ENCODE data around the gene RUNX1. TPM values are rescaled to one million over a fixed set of nuclear protein-coding genes. Genes with fewer than 3 reads are reported as not detected.

Gene RUNX1
- polyA plus RNA-seq, 1 donor from 2014 or later, result 9.2 TPM

- H3K36me3 Mint-ChIP-seq, result peaks cover 5% of the 10 kb centered on the region
- H3K27me3 Mint-ChIP-seq, result no peaks in the 10 kb centered on the region
- no peak overlapping the region for H3K4me3 Mint-ChIP-seq
- H3K9me3 Mint-ChIP-seq, result no peaks in the 10 kb centered on the region
- H3K4me1 Mint-ChIP-seq, result peaks cover 15 to 29% (median 24%) of the 10 kb centered on the region in 3 donors
- no peak overlapping the region for H3K27ac Mint-ChIP-seq
Measured at GRCh38 chr21:34944015-34944755, 104.9 kb downstream of the RUNX1 start.

- no peak overlapping the region for H3K27ac Mint-ChIP-seq
- H3K9me3 Mint-ChIP-seq, result no peaks in the 10 kb centered on the region
- peaks cover 18 to 30% (median 29%) of the 10 kb centered on the region in 3 donors for H3K4me1 Mint-ChIP-seq
- H3K36me3 Mint-ChIP-seq, result peaks cover 5% of the 10 kb centered on the region
- H3K4me3 Mint-ChIP-seq, result no peak overlapping the region
- H3K27me3 Mint-ChIP-seq, result no peaks in the 10 kb centered on the region
Measured at GRCh38 chr21:34942911-34943310, 106.2 kb downstream of the RUNX1 start.

GRCh38 chr21:34941162-34941561, 107.9 kb downstream of the RUNX1 start:
- peaks cover 5% of the 10 kb centered on the region for H3K36me3 Mint-ChIP-seq
- H3K4me1 Mint-ChIP-seq, result peaks cover 18 to 31% (median 22%) of the 10 kb centered on the region in 3 donors
- no peaks in the 10 kb centered on the region for H3K27me3 Mint-ChIP-seq
- H3K4me3 Mint-ChIP-seq, result peak overlapping the region in 1 of 4 donors; percentile 36
- no peaks in the 10 kb centered on the region for H3K9me3 Mint-ChIP-seq
- no peak overlapping the region for H3K27ac Mint-ChIP-seq

GRCh38 chr21:34939673-34940331, 109.3 kb downstream of the RUNX1 start:
- H3K9me3 Mint-ChIP-seq, result no peaks in the 10 kb centered on the region
- H3K27me3 Mint-ChIP-seq, result no peaks in the 10 kb centered on the region
- peaks cover 3% of the 10 kb centered on the region for H3K36me3 Mint-ChIP-seq
- H3K4me3 Mint-ChIP-seq, result no peak overlapping the region
- peak overlapping the region in 1 of 3 donors; percentile 55 for H3K27ac Mint-ChIP-seq
- peaks cover 18 to 36% (median 25%) of the 10 kb centered on the region in 3 donors for H3K4me1 Mint-ChIP-seq

- peak overlapping the region in 2 of 3 donors; percentile 51 to 64 for H3K27ac Mint-ChIP-seq
- H3K36me3 Mint-ChIP-seq, result peaks cover 3% of the 10 kb centered on the region
- H3K27me3 Mint-ChIP-seq, result no peaks in the 10 kb centered on the region
- H3K9me3 Mint-ChIP-seq, result no peaks in the 10 kb centered on the region
- no peak overlapping the region for H3K4me3 Mint-ChIP-seq
- H3K4me1 Mint-ChIP-seq, result peaks cover 27 to 48% (median 39%) of the 10 kb centered on the region in 3 donors
Measured at GRCh38 chr21:34938089-34938764, 110.9 kb downstream of the RUNX1 start.

- Mint-ChIP-seq H3K4me3 (no peak overlapping the region), H3K27me3 (no peaks in the 10 kb centered on the region), H3K36me3 (peaks cover 6% of the 10 kb centered on the region), H3K27ac (no peak overlapping the region), H3K9me3 (no peaks in the 10 kb centered on the region), H3K4me1 (peaks cover 24 to 56% (median 45%) of the 10 kb centered on the region in 3 donors)
Measured at GRCh38 chr21:34936883-34937563, 112.1 kb downstream of the RUNX1 start.

- H3K27me3 Mint-ChIP-seq, result no peaks in the 10 kb centered on the region
- peaks cover 24 to 56% (median 51%) of the 10 kb centered on the region in 3 donors for H3K4me1 Mint-ChIP-seq
- no peaks in the 10 kb centered on the region for H3K9me3 Mint-ChIP-seq
- peak overlapping the region in 1 of 3 donors; percentile 2 for H3K27ac Mint-ChIP-seq
- peaks cover 6% of the 10 kb centered on the region for H3K36me3 Mint-ChIP-seq
- H3K4me3 Mint-ChIP-seq, result no peak overlapping the region
Measured at GRCh38 chr21:34936371-34936789, 112.7 kb downstream of the RUNX1 start.

- peak overlapping the region in 2 of 3 donors; percentile 2 for H3K27ac Mint-ChIP-seq
- no peak overlapping the region for H3K4me3 Mint-ChIP-seq
- peaks cover 23 to 51% (median 49%) of the 10 kb centered on the region in 3 donors for H3K4me1 Mint-ChIP-seq
Measured at GRCh38 chr21:34935898-34936297, 113.2 kb downstream of the RUNX1 start.

GRCh38 chr21:34935452-34935851, 113.7 kb downstream of the RUNX1 start:
- H3K9me3 Mint-ChIP-seq, result no peaks in the 10 kb centered on the region
- peaks cover 23 to 48% (median 47%) of the 10 kb centered on the region in 3 donors for H3K4me1 Mint-ChIP-seq
- H3K27ac Mint-ChIP-seq, result peak overlapping the region in 2 of 3 donors; percentile 2 to 24
- peaks cover 6% of the 10 kb centered on the region for H3K36me3 Mint-ChIP-seq
- no peaks in the 10 kb centered on the region for H3K27me3 Mint-ChIP-seq
- no peak overlapping the region for H3K4me3 Mint-ChIP-seq

More at GRCh38 chr21:34935898-34936297, 113.2 kb downstream of the RUNX1 start:
- H3K27me3 Mint-ChIP-seq, result no peaks in the 10 kb centered on the region
- H3K36me3 Mint-ChIP-seq, result peaks cover 6% of the 10 kb centered on the region
- no peaks in the 10 kb centered on the region for H3K9me3 Mint-ChIP-seq

GRCh38 chr21:34934350-34934749, 114.8 kb downstream of the RUNX1 start:
- H3K27ac Mint-ChIP-seq, result peak overlapping the region; percentile 84 to 98 (median 95)
- H3K36me3 Mint-ChIP-seq, result peaks cover 6% of the 10 kb centered on the region
- peak overlapping the region in 3 of 4 donors; percentile 4 to 88 (median 84) for H3K4me3 Mint-ChIP-seq
- H3K9me3 Mint-ChIP-seq, result no peaks in the 10 kb centered on the region
- no peaks in the 10 kb centered on the region for H3K27me3 Mint-ChIP-seq
- H3K4me1 Mint-ChIP-seq, result peaks cover 23 to 47% (median 43%) of the 10 kb centered on the region in 3 donors

GRCh38 chr21:34933609-34934335, 115.3 kb downstream of the RUNX1 start:
- H3K36me3 Mint-ChIP-seq, result peaks cover 6% of the 10 kb centered on the region
- peak overlapping the region; percentile 69 to 88 (median 80) for H3K4me3 Mint-ChIP-seq
- H3K27me3 Mint-ChIP-seq, result no peaks in the 10 kb centered on the region
- H3K9me3 Mint-ChIP-seq, result no peaks in the 10 kb centered on the region
- H3K27ac Mint-ChIP-seq, result peak overlapping the region; percentile 84 to 98 (median 95)
- peaks cover 23 to 47% (median 43%) of the 10 kb centered on the region in 3 donors for H3K4me1 Mint-ChIP-seq

- no peaks in the 10 kb centered on the region for H3K27me3 Mint-ChIP-seq
- H3K4me3 Mint-ChIP-seq, result peak overlapping the region in 1 of 4 donors; percentile 40
- no peaks in the 10 kb centered on the region for H3K9me3 Mint-ChIP-seq
- peaks cover 6% of the 10 kb centered on the region for H3K36me3 Mint-ChIP-seq
- H3K27ac Mint-ChIP-seq, result peak overlapping the region in 1 of 3 donors; percentile 54
- peaks cover 20 to 43% (median 41%) of the 10 kb centered on the region in 3 donors for H3K4me1 Mint-ChIP-seq
Measured at GRCh38 chr21:34932233-34932632, 116.9 kb downstream of the RUNX1 start.

GRCh38 chr21:34930971-34931370, 118.1 kb downstream of the RUNX1 start:
- H3K27me3 Mint-ChIP-seq, result no peaks in the 10 kb centered on the region
- peaks cover 17 to 43% (median 42%) of the 10 kb centered on the region in 3 donors for H3K4me1 Mint-ChIP-seq
- H3K9me3 Mint-ChIP-seq, result no peaks in the 10 kb centered on the region
- no peak overlapping the region for H3K27ac Mint-ChIP-seq
- H3K4me3 Mint-ChIP-seq, result no peak overlapping the region
- H3K36me3 Mint-ChIP-seq, result peaks cover 6% of the 10 kb centered on the region

- Mint-ChIP-seq H3K27me3 (no peaks in the 10 kb centered on the region), H3K36me3 (peaks cover 9% of the 10 kb centered on the region), H3K4me1 (peaks cover 13 to 44% (median 36%) of the 10 kb centered on the region in 3 donors), H3K4me3 (no peak overlapping the region), H3K9me3 (peaks cover 0 to under 1% (median 0%) of the 10 kb centered on the region in 3 donors), H3K27ac (no peak overlapping the region)
Measured at GRCh38 chr21:34928637-34929036, 120.5 kb downstream of the RUNX1 start.
